Gastrocnemius medialis (tissue), 4 donors: ENCODE data around the gene RFC1. TPM values are rescaled to one million over a fixed set of nuclear protein-coding genes. Genes with fewer than 3 reads are reported as not detected.
"Not testable (repeated sequence)": the region's sequence is repeated elsewhere in the genome, so short reads cannot be mapped to it uniquely, and the experiment has no call there.

Experiments used
- ATAC-seq, 2 donors: fragments of 150-250 bp; one replicate each; pipeline ENCODE4 v1.9.1; 2016
- DNase-seq, 2 donors: peaks; one replicate each; pipeline ENCODE4 v3.0.0-alpha.2; 2019
- H3K27ac ChIP-seq, 4 donors: fragments of 200-600 bp; sonication (generic); 1 replicate in 1 of 4; 2 replicates in 3 of 4; pipeline ENCODE4 v1.5.1; 2016 to 2018; ENCODE audit warnings: mild to moderate bottlenecking in 2 of 4, moderate library complexity in 1 of 4
- H3K27me3 ChIP-seq, 3 donors: fragments of 200-600 bp; sonication (generic) in 2 of 3; 1 replicate in 1 of 3; 2 replicates in 2 of 3; pipeline versions ENCODE4 v1.5.1 to v1.6.0; 2016 to 2019; ENCODE audit warnings: mild to moderate bottlenecking in 1 of 3, moderate library complexity in 1 of 3
- H3K36me3 ChIP-seq, 2 donors: fragments of 200-600 bp; sonication (generic) in 1 of 2; one replicate each; pipeline ENCODE4 v1.5.1; 2017 to 2018
- H3K4me1 ChIP-seq, 2 donors: fragments of 200-600 bp; sonication (generic) in 1 of 2; one replicate each; pipeline ENCODE4 v1.5.1; 2016 to 2017; ENCODE audit warnings: mild to moderate bottlenecking in 2 of 2
- H3K4me3 ChIP-seq, 4 donors: fragments of 200-600 bp; sonication (generic) in 3 of 4; 1 replicate in 1 of 4; 2 replicates in 3 of 4; pipeline ENCODE4 v1.5.1; 2016 to 2019; ENCODE audit warnings: mild to moderate bottlenecking in 2 of 4
- H3K9me3 ChIP-seq, 3 donors: fragments of 200-600 bp; sonication (generic) in 2 of 3; 1 replicate in 1 of 3; 2 replicates in 2 of 3; pipeline ENCODE4 v1.5.1; 2016 to 2019
- POLR2A ChIP-seq, 2 donors: fragments of 450-650 bp; IDR thresholded peaks; one replicate each; pipeline ENCODE4 v1.6.1; 2017; ENCODE audit warnings: antibody characterized with exemption in 2 of 2, mild to moderate bottlenecking in 2 of 2, moderate library complexity in 2 of 2
- in situ Hi-C, 4 donors: fragments of 200-750 bp; cut with MboI; loops; one replicate each; pipeline versions ENCODE4 v1.15.0 to v1.8.0; 2017; ENCODE audit warnings: low sequenced_read_pairs in 4 of 4
- intact Hi-C: fragments of 100-400 bp; cut with DNase I; formaldehyde crosslinking; loops from one replicate; pipeline ENCODE4 v1.15.1; 2023; ENCODE audit warnings: low total_unique reads
- total RNA-seq, 4 donors: library from RNA; depleted of rRNA; stranded (reverse); fragments of >200 nt; gene quantifications; one replicate each; pipeline versions ENCODE4 v1.1.0 to v1.2.3, GENCODE V29; 2016
- TF ChIP-seq, protein P1 (sequence below), 5 experiments: fragments of 450-650 bp in 3 of 5; fragments of 200-600 bp in 2 of 5; sonication (generic) in 2 of 5; IDR thresholded peaks in 4 of 5; conservative IDR thresholded peaks in 1 of 5; 1 replicate in 4 of 5; 2 replicates in 1 of 5; pipeline ENCODE4 v1.5.1; 2016 to 2019; ENCODE audit warnings: antibody characterized with exemption in 5 of 5, mild to moderate bottlenecking in 3 of 5, moderate library complexity in 3 of 5

RFC1 gene
- total RNA-seq, 4 donors from 2014 or later: 13.9 to 47.9 (median 21.6) TPM

DNA sequence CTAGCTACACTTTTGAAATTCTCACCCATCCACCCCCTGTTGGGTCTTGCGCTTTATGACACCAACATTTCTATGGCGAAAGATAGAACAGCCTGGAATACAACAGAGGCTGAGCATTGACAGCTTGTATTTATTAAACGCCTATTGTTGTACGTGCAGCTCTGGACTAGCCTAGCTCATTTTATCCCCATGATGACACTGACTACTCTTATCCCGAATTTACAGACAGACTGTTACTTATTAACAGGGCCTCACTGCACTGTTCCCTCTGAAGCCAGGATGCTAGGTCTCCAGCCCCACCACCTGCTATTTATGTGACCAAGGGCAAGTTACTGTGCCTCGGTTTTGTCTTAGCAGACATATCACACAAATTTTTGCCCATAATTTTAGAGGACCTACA lies 1.0 kb upstream of the RFC1 start:
- Histone ChIP-seq H3K9me3 (no peaks in the 10 kb centered on the region), H3K27me3 (no peaks in the 10 kb centered on the region), H3K4me3 (no peak overlapping the region), H3K27ac (no peak overlapping the region), H3K36me3 (no peaks in the 10 kb centered on the region), H3K4me1 (peaks cover 10 to 16% of the 10 kb centered on the region in 2 donors)
- TF ChIP-seq, protein P1, sequence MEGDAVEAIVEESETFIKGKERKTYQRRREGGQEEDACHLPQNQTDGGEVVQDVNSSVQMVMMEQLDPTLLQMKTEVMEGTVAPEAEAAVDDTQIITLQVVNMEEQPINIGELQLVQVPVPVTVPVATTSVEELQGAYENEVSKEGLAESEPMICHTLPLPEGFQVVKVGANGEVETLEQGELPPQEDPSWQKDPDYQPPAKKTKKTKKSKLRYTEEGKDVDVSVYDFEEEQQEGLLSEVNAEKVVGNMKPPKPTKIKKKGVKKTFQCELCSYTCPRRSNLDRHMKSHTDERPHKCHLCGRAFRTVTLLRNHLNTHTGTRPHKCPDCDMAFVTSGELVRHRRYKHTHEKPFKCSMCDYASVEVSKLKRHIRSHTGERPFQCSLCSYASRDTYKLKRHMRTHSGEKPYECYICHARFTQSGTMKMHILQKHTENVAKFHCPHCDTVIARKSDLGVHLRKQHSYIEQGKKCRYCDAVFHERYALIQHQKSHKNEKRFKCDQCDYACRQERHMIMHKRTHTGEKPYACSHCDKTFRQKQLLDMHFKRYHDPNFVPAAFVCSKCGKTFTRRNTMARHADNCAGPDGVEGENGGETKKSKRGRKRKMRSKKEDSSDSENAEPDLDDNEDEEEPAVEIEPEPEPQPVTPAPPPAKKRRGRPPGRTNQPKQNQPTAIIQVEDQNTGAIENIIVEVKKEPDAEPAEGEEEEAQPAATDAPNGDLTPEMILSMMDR (IDR thresholded peaks at IDR 0.05 in 4 of 5, conservative IDR thresholded peaks at IDR 0.05 in 1 of 5): no peak
- TF ChIP-seq POLR2A (IDR thresholded peaks at IDR 0.05): no peak
- intact Hi-C loops (loop anchor here (5.0 to 10.0 kb wide), 3 partner anchors 90 to 268 kb away; partner anchors contain the start of genes LIAS, RPL9, SMIM14 and UGDH), in situ Hi-C loops (no loop called here)
- ATAC-seq (no peak), DNase-seq (no peak)

DNA sequence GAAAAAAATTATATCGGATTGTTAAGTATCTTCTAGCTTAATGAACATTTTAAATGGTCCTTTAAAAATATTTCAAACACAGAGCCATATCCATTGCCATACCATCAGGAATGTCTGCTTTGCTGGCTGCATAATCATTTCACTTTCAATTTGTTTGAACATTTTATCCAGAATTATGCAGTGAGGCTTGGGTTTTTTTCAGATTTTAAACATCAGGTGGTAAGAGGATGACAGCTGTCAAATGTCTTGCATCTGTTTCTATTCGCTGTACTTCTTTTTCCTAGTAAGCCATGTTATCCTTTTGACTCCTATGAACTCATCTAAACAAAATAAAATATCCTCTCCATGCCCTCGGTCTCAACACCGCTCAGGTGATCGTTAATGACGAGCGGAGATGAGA lies 802 bp downstream of the RFC1 start:
- no peak for TF ChIP-seq POLR2A (IDR thresholded peaks at IDR 0.05)
- TF ChIP-seq, protein P1 (IDR thresholded peaks at IDR 0.05 in 4 of 5, conservative IDR thresholded peaks at IDR 0.05 in 1 of 5): no peak
- Histone ChIP-seq H3K27ac (peak overlapping the region; percentile 73 to 79 (median 78)), H3K4me1 (peaks cover 10 to 16% of the 10 kb centered on the region in 2 donors), H3K27me3 (no peaks in the 10 kb centered on the region), H3K4me3 (peak overlapping the region; percentile 87 to 97 (median 92)), H3K9me3 (no peaks in the 10 kb centered on the region), H3K36me3 (no peaks in the 10 kb centered on the region)
- in situ Hi-C loops: no loop called here
- ATAC-seq (no peak), DNase-seq (no peak)
- intact Hi-C loops: loop anchor here (5.0 to 10.0 kb wide), 3 partner anchors 92 to 269 kb away; partner anchors contain the start of genes LIAS, RPL9, SMIM14 and UGDH

DNA sequence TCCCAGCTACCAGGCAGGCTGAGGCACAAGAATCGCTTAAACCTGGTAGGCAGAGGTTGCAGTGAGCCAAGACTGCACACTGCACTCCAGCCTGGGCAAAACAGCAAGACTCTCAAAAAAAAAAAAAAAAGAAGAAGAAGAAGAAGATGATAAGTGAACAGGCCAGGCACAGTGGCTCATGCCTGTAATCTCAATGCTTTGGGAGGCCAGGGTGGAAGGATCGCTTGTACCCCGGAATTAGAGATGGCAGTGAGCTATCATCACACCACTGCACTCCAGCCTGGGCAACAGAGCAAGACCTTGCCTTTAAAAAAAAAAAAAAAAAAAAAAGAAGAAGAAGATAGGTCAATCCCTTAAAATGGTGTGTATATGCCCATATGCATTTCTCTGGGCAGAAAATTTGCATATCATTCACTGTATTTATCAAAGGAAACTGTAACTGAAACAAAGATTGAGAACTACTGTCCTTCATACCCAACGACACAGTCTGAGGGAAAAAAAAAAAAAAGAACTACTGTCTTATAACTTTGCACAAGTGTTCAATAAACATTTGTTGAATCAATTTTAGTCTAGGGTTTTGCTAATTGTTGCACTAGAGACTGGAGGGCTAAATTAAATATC lies 2.3 kb downstream of the RFC1 start:
- no peak for ATAC-seq
- no peak for DNase-seq
- H3K27me3 ChIP-seq: no peaks in the 10 kb centered on the region
- intact Hi-C loops (loop anchor here (10.0 kb wide), 2 partner anchors 161 to 271 kb away; partner anchors contain the start of genes SMIM14 and UGDH), in situ Hi-C loops (no loop called here)
- H3K4me1 ChIP-seq: peaks cover 10 to 16% of the 10 kb centered on the region in 2 donors
- TF ChIP-seq, protein P1 (IDR thresholded peaks at IDR 0.05 in 4 of 5, conservative IDR thresholded peaks at IDR 0.05 in 1 of 5): no peak
- TF ChIP-seq POLR2A (IDR thresholded peaks at IDR 0.05): no peak
- no peaks in the 10 kb centered on the region for H3K36me3 ChIP-seq
- H3K4me3 ChIP-seq: no peak overlapping the region
- H3K27ac ChIP-seq: no peak overlapping the region
- H3K9me3 ChIP-seq: no peaks in the 10 kb centered on the region

DNA sequence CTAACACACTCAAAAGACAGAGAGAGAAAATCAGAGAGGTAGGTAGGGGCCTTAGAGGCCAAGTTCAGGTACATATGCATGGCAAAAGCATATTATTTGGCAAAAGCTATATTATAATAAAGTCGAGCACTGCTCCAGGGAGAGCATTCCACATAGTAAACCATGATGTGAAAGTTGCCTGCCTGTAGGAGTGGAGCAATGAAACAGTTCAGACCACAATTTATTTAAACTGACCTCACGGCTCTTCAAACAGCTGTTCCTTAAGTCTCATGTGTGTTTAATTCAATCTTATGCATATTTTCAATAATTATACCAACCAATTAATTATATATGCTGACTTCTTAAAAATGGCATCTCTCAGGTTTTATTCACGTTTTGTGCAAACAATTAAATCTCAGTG lies 3.3 kb downstream of the RFC1 start:
- ATAC-seq (no peak), DNase-seq (no peak)
- Histone ChIP-seq H3K27ac (no peak overlapping the region), H3K4me3 (no peak overlapping the region), H3K36me3 (no peaks in the 10 kb centered on the region), H3K4me1 (peaks cover 10 to 16% of the 10 kb centered on the region in 2 donors), H3K9me3 (no peaks in the 10 kb centered on the region), H3K27me3 (no peaks in the 10 kb centered on the region)
- intact Hi-C loops: loop anchor here (10.0 kb wide), 2 partner anchors 162 to 272 kb away; partner anchors contain the start of genes SMIM14 and UGDH
- in situ Hi-C loops: no loop called here
- TF ChIP-seq, protein P1 (IDR thresholded peaks at IDR 0.05 in 4 of 5, conservative IDR thresholded peaks at IDR 0.05 in 1 of 5): no peak
- no peak for TF ChIP-seq POLR2A (IDR thresholded peaks at IDR 0.05)

DNA sequence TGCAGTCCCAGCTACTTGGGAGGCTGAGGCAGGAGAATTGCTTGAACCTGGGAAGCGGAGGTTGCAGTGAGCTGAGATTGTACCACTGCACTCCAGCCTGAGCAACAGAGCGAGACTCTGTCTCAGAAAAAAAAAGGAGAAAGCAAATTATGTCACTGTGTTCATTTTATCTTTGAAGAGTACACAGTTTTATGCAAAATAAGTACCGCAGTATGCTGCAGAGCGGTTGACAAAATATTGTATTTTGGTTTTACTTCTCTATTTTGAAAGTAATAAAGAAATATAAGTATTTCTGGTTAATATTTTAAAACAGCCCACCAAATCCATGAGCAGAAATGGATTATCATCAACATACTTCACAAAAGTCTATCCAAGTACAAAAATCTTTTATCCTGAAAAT lies 5.6 kb downstream of the RFC1 start:
- H3K36me3 ChIP-seq, H3K9me3 ChIP-seq, in situ Hi-C loops, H3K4me3 ChIP-seq, H3K27me3 ChIP-seq, ATAC-seq, DNase-seq, H3K27ac ChIP-seq: not testable (repeated sequence)
- H3K4me1 ChIP-seq: peaks cover 10 to 13% of the 10 kb centered on the region in 2 donors
- intact Hi-C loops: loop anchor here (10.0 kb wide), 2 partner anchors 164 to 274 kb away; partner anchors contain the start of genes SMIM14 and UGDH
